Measurements from ENCODE around the gene NLRP9. TPM values are rescaled to one million over a fixed set of nuclear protein-coding genes. Genes with fewer than 3 reads are reported as not detected.

Gene NLRP9
- total RNA-seq, 3 donors from 2014 or later (not counting 1 experiment from before 2014, with no cell fraction given) = not detected

GRCh38 chr19:55704494-55705245 is 33.5 kb downstream of the NLRP9 start:
- no peak overlapping the region for H3K4me3 Mint-ChIP-seq
- H3K36me3 Mint-ChIP-seq = no peaks in the 10 kb centered on the region
- H3K27me3 Mint-ChIP-seq (ENCODE audit: low read depth in 2 of 2) = no peaks in the 10 kb centered on the region
- peaks cover 7 to 11% of the 10 kb centered on the region in 2 donors for H3K4me1 Mint-ChIP-seq
- Histone ChIP-seq H3K27ac (ENCODE audit: low read length) (no peak overlapping the region), H3K27me3 (ENCODE audit: control insufficient read depth, insufficient read depth, low read length) (no peaks in the 10 kb centered on the region), H3K9me3 (ENCODE audit: control insufficient read depth, insufficient read depth, low read length) (no peaks in the 10 kb centered on the region), H3K4me1 (ENCODE audit: control insufficient read depth, insufficient read depth, low read length) (peaks cover 5% of the 10 kb centered on the region), H3K36me3 (ENCODE audit: control insufficient read depth, insufficient read depth, low read length) (no peaks in the 10 kb centered on the region), H3K4me3 (ENCODE audit: low read length) (no peak overlapping the region)
- ATAC-seq (no peak), DNase-seq (no peak)
- WGBS (ENCODE audit: insufficient coverage) = 95% methylated on average over 15 of the region's 15 CpGs
- no peak for TF ChIP-seq CTCF (IDR thresholded peaks at IDR 0.05)
- no peaks in the 10 kb centered on the region for H3K9me3 Mint-ChIP-seq
- intact Hi-C loops (cut with micrococcal nuclease) = no loop called here
- no peak overlapping the region for H3K27ac Mint-ChIP-seq

DNA sequence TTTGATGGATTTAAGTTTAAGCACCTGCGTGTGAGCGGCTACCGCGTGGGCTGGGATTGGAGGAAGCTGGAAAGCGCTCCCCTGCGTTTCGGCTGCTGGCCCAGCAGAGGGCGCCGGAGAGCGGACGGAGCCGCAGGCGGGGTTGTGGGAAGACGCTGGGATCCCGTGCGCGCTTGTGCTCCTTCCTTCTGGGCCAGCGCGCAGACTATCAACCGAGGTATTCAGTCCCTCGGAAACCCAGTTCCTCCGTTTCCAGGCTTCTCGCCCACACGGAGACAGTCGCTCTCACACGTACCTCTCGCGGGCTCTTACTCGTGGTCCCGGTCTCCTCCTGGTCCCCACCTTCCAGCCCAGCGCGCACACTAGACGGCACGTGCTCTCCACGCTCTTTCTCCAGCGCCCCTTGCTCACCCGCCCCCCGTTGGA is 34.4 kb downstream of the NLRP9 start:
- peak; percentile 73 for TF ChIP-seq CTCF (IDR thresholded peaks at IDR 0.05)
- Mint-ChIP-seq H3K36me3 (no peaks in the 10 kb centered on the region), H3K27me3 (ENCODE audit: low read depth in 2 of 2) (no peaks in the 10 kb centered on the region), H3K27ac (no peak overlapping the region), H3K9me3 (no peaks in the 10 kb centered on the region), H3K4me1 (peaks cover 7 to 11% of the 10 kb centered on the region in 2 donors), H3K4me3 (no peak overlapping the region)
- Histone ChIP-seq H3K36me3 (ENCODE audit: control insufficient read depth, insufficient read depth, low read length) (no peaks in the 10 kb centered on the region), H3K27ac (ENCODE audit: low read length) (no peak overlapping the region), H3K27me3 (ENCODE audit: control insufficient read depth, insufficient read depth, low read length) (no peaks in the 10 kb centered on the region), H3K4me1 (ENCODE audit: control insufficient read depth, insufficient read depth, low read length) (peaks cover 5% of the 10 kb centered on the region), H3K9me3 (ENCODE audit: control insufficient read depth, insufficient read depth, low read length) (no peaks in the 10 kb centered on the region), H3K4me3 (ENCODE audit: low read length) (no peak overlapping the region)
- DNase-seq = peak; percentile 39 to 60
- ATAC-seq = peak in 2 of 3 donors; percentile 72 to 75
- WGBS (ENCODE audit: insufficient coverage) = 67% methylated on average over 38 of the region's 38 CpGs
- intact Hi-C loops (cut with micrococcal nuclease) = no loop called here

- H3K36me3 ChIP-seq (ENCODE audit: control insufficient read depth, insufficient read depth, low read length) = no peaks in the 10 kb centered on the region
- no peaks in the 10 kb centered on the region for H3K27me3 Mint-ChIP-seq (ENCODE audit: low read depth in 2 of 2)
Measured at GRCh38 chr19:55702131-55702627, 36.0 kb downstream of the NLRP9 start.

More at GRCh38 chr19:55702131-55702627, 36.0 kb downstream of the NLRP9 start:
- Mint-ChIP-seq H3K4me3 (no peak overlapping the region), H3K27ac (no peak overlapping the region), H3K4me1 (peaks cover 7 to 11% of the 10 kb centered on the region in 2 donors), H3K9me3 (no peaks in the 10 kb centered on the region), H3K36me3 (no peaks in the 10 kb centered on the region)
- no peak for TF ChIP-seq CTCF (IDR thresholded peaks at IDR 0.05)
- Histone ChIP-seq H3K27ac (ENCODE audit: low read length) (no peak overlapping the region), H3K27me3 (ENCODE audit: control insufficient read depth, insufficient read depth, low read length) (no peaks in the 10 kb centered on the region), H3K4me1 (ENCODE audit: control insufficient read depth, insufficient read depth, low read length) (peaks cover 5% of the 10 kb centered on the region), H3K9me3 (ENCODE audit: control insufficient read depth, insufficient read depth, low read length) (no peaks in the 10 kb centered on the region), H3K4me3 (ENCODE audit: low read length) (no peak overlapping the region)
- WGBS (ENCODE audit: insufficient coverage) = 87% methylated on average over 13 of the region's 13 CpGs
- DNase-seq (no peak), ATAC-seq (no peak)
- intact Hi-C loops (cut with micrococcal nuclease) = no loop called here

All from natural killer cell (primary cell).